ENCODE results near the gene EEFSEC.

- TF ChIP-seq EZH2phosphoT487 (IDR thresholded peaks at IDR 0.05; ENCODE audit: low read length) (no peak), EZH2 (optimal IDR thresholded peaks at IDR 0.05; ENCODE audit: low read depth, low read length) (no peak)
- TF ChIP-seq, protein P1, sequence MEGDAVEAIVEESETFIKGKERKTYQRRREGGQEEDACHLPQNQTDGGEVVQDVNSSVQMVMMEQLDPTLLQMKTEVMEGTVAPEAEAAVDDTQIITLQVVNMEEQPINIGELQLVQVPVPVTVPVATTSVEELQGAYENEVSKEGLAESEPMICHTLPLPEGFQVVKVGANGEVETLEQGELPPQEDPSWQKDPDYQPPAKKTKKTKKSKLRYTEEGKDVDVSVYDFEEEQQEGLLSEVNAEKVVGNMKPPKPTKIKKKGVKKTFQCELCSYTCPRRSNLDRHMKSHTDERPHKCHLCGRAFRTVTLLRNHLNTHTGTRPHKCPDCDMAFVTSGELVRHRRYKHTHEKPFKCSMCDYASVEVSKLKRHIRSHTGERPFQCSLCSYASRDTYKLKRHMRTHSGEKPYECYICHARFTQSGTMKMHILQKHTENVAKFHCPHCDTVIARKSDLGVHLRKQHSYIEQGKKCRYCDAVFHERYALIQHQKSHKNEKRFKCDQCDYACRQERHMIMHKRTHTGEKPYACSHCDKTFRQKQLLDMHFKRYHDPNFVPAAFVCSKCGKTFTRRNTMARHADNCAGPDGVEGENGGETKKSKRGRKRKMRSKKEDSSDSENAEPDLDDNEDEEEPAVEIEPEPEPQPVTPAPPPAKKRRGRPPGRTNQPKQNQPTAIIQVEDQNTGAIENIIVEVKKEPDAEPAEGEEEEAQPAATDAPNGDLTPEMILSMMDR (IDR thresholded peaks at IDR 0.05; ENCODE audit: low read length), result no peak
Observed at GRCh38 chr3:128324911-128325592, 171.8 kb downstream of the EEFSEC start.

Data from MM.1S (cell line).